ENCODE measurements around the gene ZSWIM9.

- TF ChIP-seq CTCF (conservative IDR thresholded peaks at IDR 0.05; ENCODE audit: low read depth, low read length): no peak
- TF ChIP-seq EZH2 (IDR thresholded peaks at IDR 0.05; ENCODE audit: low read length, unreplicated experiment): no peak
- no peak for TF ChIP-seq EZH2phosphoT487 (IDR thresholded peaks at IDR 0.05; ENCODE audit: borderline replicate concordance, low read length)
Measured at GRCh38 chr19:48181505-48181904, 11.0 kb downstream of the ZSWIM9 start.

Measured in PC-3 (cell line).